ENCODE data around the gene TWIST2.

DNA sequence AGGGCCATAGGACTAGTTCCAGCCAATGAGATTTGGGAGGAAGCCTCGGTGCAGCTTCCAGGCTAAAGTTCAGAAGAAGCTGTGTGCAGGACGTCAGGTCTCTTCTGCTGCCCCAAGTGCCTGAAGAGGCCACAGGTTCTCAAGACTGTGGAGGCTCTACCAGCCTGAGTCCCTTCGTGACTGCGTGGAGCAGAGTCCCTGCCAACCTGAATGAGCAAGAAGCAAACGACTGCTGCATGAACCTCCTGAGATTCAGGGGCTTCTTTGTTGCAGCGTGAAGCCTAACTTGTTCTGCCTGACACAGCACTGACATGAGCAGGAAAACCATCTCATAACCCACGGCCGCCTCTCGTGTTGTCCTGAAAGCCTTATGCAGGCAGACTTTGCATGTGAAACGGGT, 39.7 kb downstream of the TWIST2 start:
- TF ChIP-seq, protein P1, sequence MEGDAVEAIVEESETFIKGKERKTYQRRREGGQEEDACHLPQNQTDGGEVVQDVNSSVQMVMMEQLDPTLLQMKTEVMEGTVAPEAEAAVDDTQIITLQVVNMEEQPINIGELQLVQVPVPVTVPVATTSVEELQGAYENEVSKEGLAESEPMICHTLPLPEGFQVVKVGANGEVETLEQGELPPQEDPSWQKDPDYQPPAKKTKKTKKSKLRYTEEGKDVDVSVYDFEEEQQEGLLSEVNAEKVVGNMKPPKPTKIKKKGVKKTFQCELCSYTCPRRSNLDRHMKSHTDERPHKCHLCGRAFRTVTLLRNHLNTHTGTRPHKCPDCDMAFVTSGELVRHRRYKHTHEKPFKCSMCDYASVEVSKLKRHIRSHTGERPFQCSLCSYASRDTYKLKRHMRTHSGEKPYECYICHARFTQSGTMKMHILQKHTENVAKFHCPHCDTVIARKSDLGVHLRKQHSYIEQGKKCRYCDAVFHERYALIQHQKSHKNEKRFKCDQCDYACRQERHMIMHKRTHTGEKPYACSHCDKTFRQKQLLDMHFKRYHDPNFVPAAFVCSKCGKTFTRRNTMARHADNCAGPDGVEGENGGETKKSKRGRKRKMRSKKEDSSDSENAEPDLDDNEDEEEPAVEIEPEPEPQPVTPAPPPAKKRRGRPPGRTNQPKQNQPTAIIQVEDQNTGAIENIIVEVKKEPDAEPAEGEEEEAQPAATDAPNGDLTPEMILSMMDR (IDR thresholded peaks at IDR 0.05), result no peak
- TF ChIP-seq POLR2A (IDR thresholded peaks at IDR 0.05) (no peak), EP300 (IDR thresholded peaks at IDR 0.05) (no peak)

Measured in tibial nerve (tissue), 4 donors.